Panc1 (cell line): ENCODE measurements around the gene CLK2. TPM values are rescaled to one million over a fixed set of nuclear protein-coding genes. Genes with fewer than 3 reads are reported as not detected.
A peak's percentile ranks its signal among the peaks of the same experiment; 100 is the strongest.

Experiments used
- ATAC-seq: fragments of 200-7000 bp; cut with Tn5 transposase; 2 replicates; pipeline ENCODE4 v1.9.1; 2020; ENCODE audit warnings: mild to moderate bottlenecking, moderate library complexity
- BruUV-seq: library from RNA; stranded (reverse); fragments of 400-500 nt; replicated peaks from 2 replicates; lab custom pipeline; 2021; lab: Mats Ljungman, UMichigan
- CTCF ChIA-PET: fragments of 300-600 bp; sonication (Branson Sonifier 250); formaldehyde crosslinking; loops from one replicate; lab custom pipeline; 2022; ENCODE audit warnings: antibody characterized with exemption; lab: Charles Lee
- POLR2A ChIA-PET: fragments of 300-600 bp; sonication (Branson Sonifier 250); formaldehyde crosslinking; loops from one replicate; lab custom pipeline; 2022; ENCODE audit warnings: antibody characterized with exemption; lab: Charles Lee
- DNase-seq: peaks from one replicate; pipeline ENCODE4 v3.0.0-alpha.2; 2010; ENCODE audit warnings: low read depth, low spot score
- H3K27ac ChIP-seq: 2 replicates; pipeline ENCODE4 v1.5.1; 2011; ENCODE audit warnings: mild to moderate bottlenecking, low read length, inconsistent platforms
- H3K27me3 ChIP-seq: fragments of 200-500 bp; sonication (Bioruptor generic); 2 replicates; pipeline ENCODE4 v1.6.0; 2014; ENCODE audit warnings: low read length, inconsistent platforms; ENCODE audit not compliant: control insufficient read depth, insufficient read depth
- H3K36me3 ChIP-seq: fragments of 200-500 bp; sonication (Bioruptor generic); 2 replicates; pipeline ENCODE4 v1.5.1; 2014; ENCODE audit warnings: inconsistent platforms, mild to moderate bottlenecking, low read length, moderate library complexity; ENCODE audit not compliant: control insufficient read depth, insufficient read depth
- H3K4me1 ChIP-seq: 2 replicates; pipeline ENCODE4 v1.5.1; 2011; ENCODE audit warnings: inconsistent platforms, mild to moderate bottlenecking, low read length, moderate library complexity; ENCODE audit not compliant: control insufficient read depth, insufficient read depth
- H3K4me3 ChIP-seq, 2 experiments: 2 replicates each; pipeline ENCODE4 v1.5.1; 2011 to 2012; ENCODE audit warnings: low read depth in 2 of 2, low read length in 2 of 2, mild to moderate bottlenecking in 2 of 2, inconsistent platforms in 1 of 2, moderate library complexity in 1 of 2
- H3K9me3 ChIP-seq: fragments of 200-500 bp; sonication (Bioruptor generic); 2 replicates; pipeline ENCODE4 v1.5.1; 2014; ENCODE audit warnings: low read depth, mild to moderate bottlenecking, inconsistent platforms, low read length, moderate library complexity; ENCODE audit not compliant: control insufficient read depth, insufficient read depth
- POLR2AphosphoS5 ChIP-seq: IDR thresholded peaks from 2 replicates; pipeline ENCODE4 v1.6.1; 2012; ENCODE audit warnings: mild to moderate bottlenecking, low read depth, low read length, moderate library complexity
- SIN3A ChIP-seq: IDR thresholded peaks from 2 replicates; pipeline ENCODE4 v1.6.1; 2012; ENCODE audit warnings: low read depth, mild to moderate bottlenecking, low read length, moderate library complexity, borderline replicate concordance; ENCODE audit not compliant: insufficient read depth
- TCF7L2 ChIP-seq: IDR thresholded peaks from 2 replicates; pipeline ENCODE4 v1.6.1; 2011; ENCODE audit warnings: mild to moderate bottlenecking, low read depth, low read length, inconsistent platforms
- in situ Hi-C: cut with HindIII; loops from 2 replicates; pipeline ENCODE4 v1.10.0; 2016; ENCODE audit warnings: low sequenced_read_pairs, low pct_unique_long_range_greater_than_20kb
- intact Hi-C: fragments of 100-400 bp; cut with micrococcal nuclease; formaldehyde crosslinking; loops from one replicate; pipeline ENCODE4 v1.10.0; 2022; ENCODE audit not compliant: unreplicated experiment
- total RNA-seq: library from RNA; stranded (reverse); gene quantifications from one replicate; pipeline ENCODE4 v1.2.1, GENCODE V29; 2021; ENCODE audit not compliant: unreplicated experiment
- TF ChIP-seq, protein P1 (sequence below), 2 experiments: IDR thresholded peaks; 2 replicates each; pipeline ENCODE4 v1.6.1; 2011 to 2012; ENCODE audit warnings: low read depth in 2 of 2, control low read depth in 1 of 2, low read length in 1 of 2, mild to moderate bottlenecking in 1 of 2, moderate library complexity in 1 of 2; ENCODE audit not compliant: insufficient read depth in 1 of 2
- TF ChIP-seq, protein P2 (sequence below): fragments of 450-650 bp; IDR thresholded peaks from 2 replicates; pipeline ENCODE4 v1.5.1; 2017; ENCODE audit warnings: mild to moderate bottlenecking

Gene CLK2
- total RNA-seq, 1 experiment from 2014 or later = 43.6 TPM

DNA sequence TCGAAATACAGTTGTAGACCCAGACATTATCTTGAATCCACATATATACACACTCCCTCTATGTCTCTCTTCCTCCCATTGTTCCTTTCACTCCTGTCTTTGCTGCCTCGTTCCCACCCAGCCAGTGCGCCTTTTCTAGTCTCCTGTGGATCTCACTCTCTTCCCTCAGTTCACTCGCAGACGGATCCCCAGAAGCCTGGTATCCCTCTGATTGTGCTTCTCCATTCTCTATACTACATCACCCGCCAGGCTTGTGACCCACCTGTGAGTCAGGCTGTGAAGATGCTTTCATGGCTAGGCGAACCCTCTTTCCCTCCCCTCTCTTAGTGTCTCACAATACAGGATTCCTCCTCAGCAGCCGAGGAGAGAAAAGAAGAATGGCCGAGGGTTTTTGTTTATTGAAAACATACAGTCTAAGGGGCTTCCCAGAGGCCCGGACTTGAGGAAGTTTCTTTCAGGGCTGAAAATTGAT, 5.4 kb upstream of the CLK2 start:
- Histone ChIP-seq H3K36me3 (no peaks in the 10 kb centered on the region), H3K27me3 (no peaks in the 10 kb centered on the region), H3K4me3 (peak overlapping the region; percentile 70 to 80; a peak in 3 of 4 replicates), H3K9me3 (no peaks in the 10 kb centered on the region), H3K27ac (no peak overlapping the region), H3K4me1 (peaks cover 15% of the 10 kb centered on the region)
- ATAC-seq = no peak
- no peak for DNase-seq
- intact Hi-C loops (no loop called here), in situ Hi-C loops (no loop called here)
- no TSS peak for BruUV-seq
- ChIA-PET CTCF (interaction anchor here (1.0 to 1.4 kb wide), 2 partner anchors 28 to 45 kb away, joined by 3 to 7 read pairs; no protein-coding TSS in a partner anchor), POLR2A (no interaction called here)
- TF ChIP-seq, protein P1, sequence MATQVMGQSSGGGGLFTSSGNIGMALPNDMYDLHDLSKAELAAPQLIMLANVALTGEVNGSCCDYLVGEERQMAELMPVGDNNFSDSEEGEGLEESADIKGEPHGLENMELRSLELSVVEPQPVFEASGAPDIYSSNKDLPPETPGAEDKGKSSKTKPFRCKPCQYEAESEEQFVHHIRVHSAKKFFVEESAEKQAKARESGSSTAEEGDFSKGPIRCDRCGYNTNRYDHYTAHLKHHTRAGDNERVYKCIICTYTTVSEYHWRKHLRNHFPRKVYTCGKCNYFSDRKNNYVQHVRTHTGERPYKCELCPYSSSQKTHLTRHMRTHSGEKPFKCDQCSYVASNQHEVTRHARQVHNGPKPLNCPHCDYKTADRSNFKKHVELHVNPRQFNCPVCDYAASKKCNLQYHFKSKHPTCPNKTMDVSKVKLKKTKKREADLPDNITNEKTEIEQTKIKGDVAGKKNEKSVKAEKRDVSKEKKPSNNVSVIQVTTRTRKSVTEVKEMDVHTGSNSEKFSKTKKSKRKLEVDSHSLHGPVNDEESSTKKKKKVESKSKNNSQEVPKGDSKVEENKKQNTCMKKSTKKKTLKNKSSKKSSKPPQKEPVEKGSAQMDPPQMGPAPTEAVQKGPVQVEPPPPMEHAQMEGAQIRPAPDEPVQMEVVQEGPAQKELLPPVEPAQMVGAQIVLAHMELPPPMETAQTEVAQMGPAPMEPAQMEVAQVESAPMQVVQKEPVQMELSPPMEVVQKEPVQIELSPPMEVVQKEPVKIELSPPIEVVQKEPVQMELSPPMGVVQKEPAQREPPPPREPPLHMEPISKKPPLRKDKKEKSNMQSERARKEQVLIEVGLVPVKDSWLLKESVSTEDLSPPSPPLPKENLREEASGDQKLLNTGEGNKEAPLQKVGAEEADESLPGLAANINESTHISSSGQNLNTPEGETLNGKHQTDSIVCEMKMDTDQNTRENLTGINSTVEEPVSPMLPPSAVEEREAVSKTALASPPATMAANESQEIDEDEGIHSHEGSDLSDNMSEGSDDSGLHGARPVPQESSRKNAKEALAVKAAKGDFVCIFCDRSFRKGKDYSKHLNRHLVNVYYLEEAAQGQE (IDR thresholded peaks at IDR 0.05; ENCODE audit: insufficient read depth in 1 of 2, low read depth in 2 of 2, low read length in 1 of 2) = no peak
- TF ChIP-seq POLR2AphosphoS5 (no peak), TCF7L2 (no peak), SIN3A (no peak)
- TF ChIP-seq, protein P2, sequence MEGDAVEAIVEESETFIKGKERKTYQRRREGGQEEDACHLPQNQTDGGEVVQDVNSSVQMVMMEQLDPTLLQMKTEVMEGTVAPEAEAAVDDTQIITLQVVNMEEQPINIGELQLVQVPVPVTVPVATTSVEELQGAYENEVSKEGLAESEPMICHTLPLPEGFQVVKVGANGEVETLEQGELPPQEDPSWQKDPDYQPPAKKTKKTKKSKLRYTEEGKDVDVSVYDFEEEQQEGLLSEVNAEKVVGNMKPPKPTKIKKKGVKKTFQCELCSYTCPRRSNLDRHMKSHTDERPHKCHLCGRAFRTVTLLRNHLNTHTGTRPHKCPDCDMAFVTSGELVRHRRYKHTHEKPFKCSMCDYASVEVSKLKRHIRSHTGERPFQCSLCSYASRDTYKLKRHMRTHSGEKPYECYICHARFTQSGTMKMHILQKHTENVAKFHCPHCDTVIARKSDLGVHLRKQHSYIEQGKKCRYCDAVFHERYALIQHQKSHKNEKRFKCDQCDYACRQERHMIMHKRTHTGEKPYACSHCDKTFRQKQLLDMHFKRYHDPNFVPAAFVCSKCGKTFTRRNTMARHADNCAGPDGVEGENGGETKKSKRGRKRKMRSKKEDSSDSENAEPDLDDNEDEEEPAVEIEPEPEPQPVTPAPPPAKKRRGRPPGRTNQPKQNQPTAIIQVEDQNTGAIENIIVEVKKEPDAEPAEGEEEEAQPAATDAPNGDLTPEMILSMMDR = no peak

DNA sequence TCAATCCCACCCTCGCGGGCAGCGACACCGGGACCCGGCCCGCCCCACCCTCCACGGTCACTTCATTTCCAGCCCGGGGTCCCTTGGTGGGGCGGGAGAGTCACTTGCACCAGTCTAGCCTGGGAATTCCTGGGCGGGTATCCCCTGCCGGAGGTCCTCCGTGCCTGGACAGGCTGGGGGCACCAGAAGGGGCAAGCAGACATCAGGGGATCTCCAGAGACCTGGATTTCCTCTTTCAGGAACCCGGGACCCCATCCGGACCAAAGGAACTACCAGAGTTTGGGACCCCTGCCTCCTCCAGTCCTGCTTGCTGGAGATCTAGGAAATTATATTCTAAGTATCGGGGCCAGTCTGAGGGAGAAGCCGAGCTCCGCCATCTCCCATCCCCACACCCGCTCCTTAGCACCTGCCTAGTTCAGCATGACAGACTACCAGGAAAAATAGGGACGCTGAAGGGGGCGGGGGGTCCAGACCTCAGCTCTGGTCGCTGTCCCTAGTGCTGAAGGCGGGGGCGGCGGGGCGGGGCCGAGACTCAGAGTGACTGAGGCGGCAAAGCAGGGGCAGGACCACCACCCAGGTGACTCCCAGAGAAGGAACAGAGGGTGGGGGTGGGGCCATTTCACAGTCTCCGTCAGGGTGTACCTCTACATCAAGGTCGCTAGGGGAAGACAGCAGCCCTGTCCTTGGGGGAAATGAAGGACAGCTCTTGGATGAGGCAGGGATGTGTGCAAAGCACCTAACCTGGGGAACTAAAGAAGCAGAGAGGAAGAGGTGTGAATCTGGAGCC, 4.8 kb upstream of the CLK2 start:
- Histone ChIP-seq H3K36me3 (no peaks in the 10 kb centered on the region; the same call in 1 of the 2 replicates), H3K4me3 (peak overlapping the region; percentile 70 to 80), H3K9me3 (no peaks in the 10 kb centered on the region), H3K27me3 (no peaks in the 10 kb centered on the region), H3K4me1 (peaks cover 15% of the 10 kb centered on the region), H3K27ac (peak overlapping the region; percentile 56)
- ChIA-PET POLR2A (no interaction called here), CTCF (interaction anchor here (1.0 to 1.4 kb wide), 2 partner anchors 27 to 46 kb away, joined by 3 to 7 read pairs; no protein-coding TSS in a partner anchor)
- BruUV-seq = no TSS peak
- TF ChIP-seq, protein P1 (IDR thresholded peaks at IDR 0.05; ENCODE audit: insufficient read depth in 1 of 2, low read depth in 2 of 2, low read length in 1 of 2) = peak; percentile 89 to 90
- TF ChIP-seq TCF7L2 = 0 out of 2 replicates have a peak, but pooled peaks have one; percentile 0
- no peak for TF ChIP-seq POLR2AphosphoS5
- no peak for TF ChIP-seq SIN3A
- no peak for DNase-seq
- ATAC-seq = peak; percentile 60
- intact Hi-C loops (loop anchor here (1.0 kb wide), 1 partner anchor 45 kb away; no protein-coding TSS in a partner anchor), in situ Hi-C loops (no loop called here)
